Lung (tissue), 12 donors: ENCODE data around the gene DOCK4. TPM values are rescaled to one million over a fixed set of nuclear protein-coding genes. Genes with fewer than 3 reads are reported as not detected.

ENCODE experiments used
- ATAC-seq: fragments of 200-7000 bp; cut with Tn5 transposase; one replicate; pipeline ENCODE4 v1.9.1; 2020; ENCODE audit warnings: moderate number of reproducible peaks; ENCODE audit not compliant: insufficient read depth, low FRiP score
- DNase-seq, 3 donors: peaks; one replicate each; pipeline ENCODE4 v3.0.0-alpha.2; 2013 to 2017
- H3K27ac ChIP-seq, 2 donors: one replicate each; pipeline ENCODE4 v1.5.1; 2013; ENCODE audit warnings: mild to moderate bottlenecking in 2 of 2, moderate library complexity in 2 of 2, control low read depth in 1 of 2, inconsistent platforms in 1 of 2, low read depth in 1 of 2, low read length in 1 of 2
- H3K27me3 ChIP-seq, 3 donors: one replicate each; pipeline ENCODE4 v1.5.1; 2013; ENCODE audit warnings: low read length in 2 of 3; ENCODE audit not compliant: control insufficient read depth in 3 of 3, insufficient read depth in 3 of 3
- H3K36me3 ChIP-seq, 4 donors: one replicate each; pipeline ENCODE4 v1.5.1; 2013; ENCODE audit warnings: low read length in 4 of 4, mild to moderate bottlenecking in 1 of 4, moderate library complexity in 1 of 4; ENCODE audit not compliant: control insufficient read depth in 4 of 4, insufficient read depth in 4 of 4
- H3K4me1 ChIP-seq, 5 donors: one replicate each; pipeline ENCODE4 v1.5.1; 2013; ENCODE audit warnings: low read length in 5 of 5, mild to moderate bottlenecking in 2 of 5, moderate library complexity in 1 of 5; ENCODE audit not compliant: control insufficient read depth in 5 of 5, insufficient read depth in 5 of 5
- H3K4me3 ChIP-seq: one replicate; pipeline ENCODE4 v1.5.1; 2013; ENCODE audit warnings: mild to moderate bottlenecking, control low read depth, moderate library complexity
- H3K9ac ChIP-seq, 2 donors: one replicate each; pipeline ENCODE4 v1.5.1; 2013; ENCODE audit warnings: low read length in 2 of 2, control low read depth in 1 of 2; ENCODE audit not compliant: insufficient read depth in 1 of 2
- H3K9me3 ChIP-seq, 4 donors: one replicate each; pipeline ENCODE4 v1.5.1; 2013; ENCODE audit warnings: low read length in 3 of 4, mild to moderate bottlenecking in 1 of 4, moderate library complexity in 1 of 4; ENCODE audit not compliant: control insufficient read depth in 4 of 4, insufficient read depth in 3 of 4
- WGBS, 2 donors: extraction: QIAGEN DNeasy Blood & Tissue Kit; methylation state at CpG; one replicate each; pipeline ENCODE4 v1.1.7; 2013; 5-methylcytosine and 5-hydroxymethylcytosine counted together
- polyA plus RNA-seq, 2 donors: library from polyadenylated mRNA; stranded (reverse); fragments of 200-250 nt; gene quantifications; one replicate each; pipeline ENCODE4 v1.2.1, GENCODE V29; 2013
- total RNA-seq, 2 donors: library from RNA; depleted of rRNA in 1 of 2; stranded (reverse); fragments of >200 nt in 1 of 2; gene quantifications; one replicate each; pipeline ENCODE4 v1.2.1, GENCODE V29; 2014 to 2021
- TF ChIP-seq, protein P1 (sequence below): IDR thresholded peaks from 2 replicates; pipeline ENCODE4 v1.5.1; 2012; ENCODE audit warnings: mild to moderate bottlenecking; ENCODE audit errors: control extremely low read depth, extremely low read depth
- donor health status: control.
- donor health status: control.
- donor health status: Bipolar disorder and iron deficiency.
- donor health status: healthy.
- donor health status: DM: yes; HTN: yes; CAD: no.

Gene DOCK4
- total and polyA plus RNA-seq, 4 donors, result 18.7 to 163 (median 40.3) TPM

DNA sequence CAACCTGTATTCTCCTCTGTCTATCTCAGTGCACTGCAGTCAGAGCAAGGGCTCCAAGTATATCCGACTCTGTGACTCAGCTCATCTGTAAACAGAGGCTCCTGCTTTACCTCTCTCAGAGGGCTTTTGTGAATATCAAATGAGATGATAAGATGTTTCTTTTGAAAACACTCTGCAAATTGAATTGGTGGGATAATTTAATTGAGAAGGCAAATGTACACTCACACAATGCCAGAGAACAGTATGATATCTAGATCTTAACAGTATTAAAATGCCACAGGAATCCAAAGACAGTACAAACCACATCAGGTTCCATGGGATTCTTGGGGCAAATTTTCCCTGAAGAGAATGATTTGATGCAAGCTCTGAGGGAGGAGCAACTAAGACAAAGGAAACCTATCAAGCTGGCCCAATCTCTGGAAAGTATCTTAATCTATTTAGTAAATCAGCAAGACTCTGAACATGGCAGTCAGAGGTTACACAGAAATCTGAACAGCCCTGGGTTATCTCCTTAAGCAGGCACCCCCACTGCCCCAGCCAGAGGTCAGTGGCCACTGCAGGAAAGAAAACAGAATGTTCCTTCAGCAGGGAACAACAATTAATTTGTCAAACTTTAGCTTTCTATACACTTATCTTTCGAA, 45.9 kb downstream of the DOCK4 start:
- WGBS, 2 donors, result 39 to 71% methylated on average over 2 of the region's 2 CpGs
- Histone ChIP-seq H3K36me3 (no peaks in the 10 kb centered on the region), H3K9me3 (no peaks in the 10 kb centered on the region), H3K27ac (no peak overlapping the region), H3K27me3 (no peaks in the 10 kb centered on the region), H3K4me1 (peaks cover 4 to 35% (median 21%) of the 10 kb centered on the region in 5 donors), H3K9ac (no peak overlapping the region), H3K4me3 (no peak overlapping the region)
- TF ChIP-seq, protein P1, sequence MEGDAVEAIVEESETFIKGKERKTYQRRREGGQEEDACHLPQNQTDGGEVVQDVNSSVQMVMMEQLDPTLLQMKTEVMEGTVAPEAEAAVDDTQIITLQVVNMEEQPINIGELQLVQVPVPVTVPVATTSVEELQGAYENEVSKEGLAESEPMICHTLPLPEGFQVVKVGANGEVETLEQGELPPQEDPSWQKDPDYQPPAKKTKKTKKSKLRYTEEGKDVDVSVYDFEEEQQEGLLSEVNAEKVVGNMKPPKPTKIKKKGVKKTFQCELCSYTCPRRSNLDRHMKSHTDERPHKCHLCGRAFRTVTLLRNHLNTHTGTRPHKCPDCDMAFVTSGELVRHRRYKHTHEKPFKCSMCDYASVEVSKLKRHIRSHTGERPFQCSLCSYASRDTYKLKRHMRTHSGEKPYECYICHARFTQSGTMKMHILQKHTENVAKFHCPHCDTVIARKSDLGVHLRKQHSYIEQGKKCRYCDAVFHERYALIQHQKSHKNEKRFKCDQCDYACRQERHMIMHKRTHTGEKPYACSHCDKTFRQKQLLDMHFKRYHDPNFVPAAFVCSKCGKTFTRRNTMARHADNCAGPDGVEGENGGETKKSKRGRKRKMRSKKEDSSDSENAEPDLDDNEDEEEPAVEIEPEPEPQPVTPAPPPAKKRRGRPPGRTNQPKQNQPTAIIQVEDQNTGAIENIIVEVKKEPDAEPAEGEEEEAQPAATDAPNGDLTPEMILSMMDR, result no peak
- ATAC-seq, result no peak
- DNase-seq, result no peak

DNA sequence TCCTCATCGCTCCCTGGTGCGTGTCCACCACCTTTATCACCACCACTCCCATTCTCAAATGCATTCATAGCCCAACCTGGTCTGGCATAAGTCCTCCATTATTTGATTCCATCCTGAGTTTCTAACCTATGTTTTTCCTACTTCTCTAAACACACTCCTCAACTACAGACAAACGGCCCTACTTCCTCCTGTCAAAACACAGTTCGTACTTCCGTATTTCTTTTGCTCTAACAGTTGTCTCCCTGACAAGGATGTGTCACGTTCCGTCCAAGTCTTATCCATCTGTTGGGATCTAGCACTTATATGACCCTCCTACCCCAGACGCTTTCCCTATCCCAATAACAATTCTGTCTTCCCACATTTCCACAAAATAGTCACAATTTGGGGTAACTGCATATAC, 46.8 kb downstream of the DOCK4 start:
- ATAC-seq, result no peak
- Histone ChIP-seq H3K9ac (no peak overlapping the region), H3K9me3 (no peaks in the 10 kb centered on the region), H3K4me1 (peaks cover 4 to 35% (median 21%) of the 10 kb centered on the region in 5 donors), H3K27me3 (no peaks in the 10 kb centered on the region), H3K27ac (peak overlapping the region in 1 of 2 donors; percentile 17), H3K4me3 (no peak overlapping the region), H3K36me3 (no peaks in the 10 kb centered on the region)
- 38 to 54% methylated on average over 8 of the region's 8 CpGs for WGBS, 2 donors
- DNase-seq, result no peak
- TF ChIP-seq, protein P1, result no peak

DNA sequence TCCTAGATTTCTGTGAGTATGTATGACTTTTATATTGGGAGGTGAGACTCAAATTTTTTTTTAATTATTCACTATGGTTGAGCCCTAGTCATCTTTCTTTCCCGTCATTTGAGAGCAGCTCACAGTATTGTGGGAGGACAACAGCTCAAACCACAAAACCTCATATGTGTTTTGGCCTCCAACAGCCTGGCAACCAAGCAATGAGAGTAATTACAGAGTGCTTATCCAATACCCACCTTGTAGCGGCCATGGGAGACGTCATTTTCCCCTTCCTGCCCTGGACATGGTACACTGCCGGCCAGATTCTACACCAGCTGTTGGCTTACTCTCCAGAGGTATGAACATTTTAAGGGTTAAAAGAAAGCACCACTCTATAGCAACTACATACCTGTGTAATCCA, 49.1 kb downstream of the DOCK4 start:
- no peak overlapping the region for H3K27ac ChIP-seq
- peaks cover 5 to 22% (median 12%) of the 10 kb centered on the region in 5 donors for H3K4me1 ChIP-seq
- 19 to 42% methylated on average over 4 of the region's 4 CpGs for WGBS, 2 donors
- peak; percentile 49 for ATAC-seq
- H3K36me3 ChIP-seq, result no peaks in the 10 kb centered on the region
- TF ChIP-seq, protein P1, result no peak
- DNase-seq, result no peak
- H3K27me3 ChIP-seq, result no peaks in the 10 kb centered on the region
- no peak overlapping the region for H3K4me3 ChIP-seq
- no peak overlapping the region for H3K9ac ChIP-seq
- no peaks in the 10 kb centered on the region for H3K9me3 ChIP-seq

DNA sequence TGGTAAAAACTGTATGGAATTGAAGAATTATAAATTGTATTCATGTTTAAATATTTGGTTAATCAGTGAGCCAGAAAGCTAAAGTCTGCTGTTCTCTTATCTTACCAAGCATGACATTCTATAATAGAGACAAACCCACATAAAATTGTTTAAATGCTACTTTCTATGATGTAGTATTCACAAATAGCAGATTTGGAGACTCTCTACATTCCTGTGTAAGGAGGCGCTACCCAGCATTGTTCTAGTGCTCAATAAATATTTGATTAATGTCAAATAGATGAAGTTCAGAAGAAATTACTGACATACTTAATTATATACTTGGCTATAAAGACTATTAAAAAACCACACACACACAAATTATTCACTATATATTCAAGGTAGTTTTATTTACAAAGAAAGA, 49.8 kb downstream of the DOCK4 start:
- Histone ChIP-seq H3K36me3 (no peaks in the 10 kb centered on the region), H3K9ac (no peak overlapping the region), H3K27me3 (no peaks in the 10 kb centered on the region), H3K9me3 (no peaks in the 10 kb centered on the region), H3K4me3 (no peak overlapping the region), H3K27ac (no peak overlapping the region), H3K4me1 (peaks cover 5 to 19% (median 8%) of the 10 kb centered on the region in 5 donors)
- no peak for ATAC-seq
- DNase-seq, result no peak
- 78 to 100% methylated on average over 1 of the region's 1 CpG for WGBS, 2 donors
- TF ChIP-seq, protein P1, result no peak
